ENCODE measurements around the gene CLDN25. TPM values are rescaled to one million over a fixed set of nuclear protein-coding genes. Genes with fewer than 3 reads are reported as not detected.
"Not testable (repeated sequence)": the region's sequence is repeated elsewhere in the genome, so short reads cannot be mapped to it uniquely, and the experiment has no call there.

Gene CLDN25
- total and polyA plus RNA-seq, 2 of the 13 experiments (the other 11 are each of a cell fraction or from before 2014, with no cell fraction given), result not detected

GRCh38 chr11:113781682-113782081, 2.1 kb downstream of the CLDN25 start (continued):
- no peak for TF ChIP-seq ZNF407 (CRISPR knock-in tag; IDR thresholded peaks at IDR 0.05; ENCODE audit: not compliant biosample characterization)
- no peak for TF ChIP-seq TOPORS (CRISPR knock-in tag; IDR thresholded peaks at IDR 0.05)
- TF ChIP-seq FOXK2 (IDR thresholded peaks at IDR 0.05), result no peak

GRCh38 chr11:113782134-113782533, 2.5 kb downstream of the CLDN25 start:
- TF ChIP-seq ZNF274 (CRISPR knock-in tag; IDR thresholded peaks at IDR 0.05) (no peak), ZNF550 (CRISPR knock-in tag; IDR thresholded peaks at IDR 0.05; ENCODE audit: borderline replicate concordance) (no peak), ZNF878 (CRISPR knock-in tag; IDR thresholded peaks at IDR 0.05) (no peak), CHD2 (IDR thresholded peaks at IDR 0.05; ENCODE audit: low read depth, low read length) (no peak)
- Histone ChIP-seq H3K79me2 (ENCODE audit: insufficient read depth, low read length) (no peaks in the 10 kb centered on the region), H3K27ac (ENCODE audit: extremely low read length, insufficient read depth, low read length) (no peak overlapping the region), H2AFZ (ENCODE audit: low read length) (no peak overlapping the region), H3K4me2 (ENCODE audit: low read depth, low read length) (no peak overlapping the region), H3K27me3 (ENCODE audit: control insufficient read depth in 1 of 2, insufficient read depth in 2 of 2, low read length in 2 of 2) (peaks cover 0 to 7% of the 10 kb centered on the region in 2 experiments; a peak in 2 of 5 replicates), H3K9ac (ENCODE audit: insufficient read depth, low read depth, low read length) (no peak overlapping the region), H3K4me3 (replicated peaks in 1 of 3; ENCODE audit: insufficient read depth in 1 of 3, low read depth in 2 of 3, low read length in 3 of 3) (no peak overlapping the region), H3K36me3 (replicated peaks in 1 of 2; ENCODE audit: control insufficient read depth in 1 of 2, insufficient read depth in 2 of 2, low read length in 2 of 2) (no peaks in the 10 kb centered on the region), H3K9me3 (ENCODE audit: low read length) (no peaks in the 10 kb centered on the region), H3K4me1 (ENCODE audit: insufficient read depth, low read length) (peaks cover 7% of the 10 kb centered on the region; the same call in 1 of the 2 replicates), H4K20me1 (ENCODE audit: insufficient read depth, low read length) (no peaks in the 10 kb centered on the region)
- POLR2A ChIA-PET, result no interaction called here
- BruUV-seq (replicated peaks), result no TSS peak
- no peak for FAIRE-seq
- CTCF ChIA-PET (ENCODE audit: low intra/inter-chr PET ratio, low total read pairs), result no interaction called here
- no peak for ATAC-seq
- in situ Hi-C loops (cut with HindIII; ENCODE audit: extremely low pct_ligation_motif_present, low pct_unique_long_range_greater_than_20kb), result no loop called here
- no peak for DNase-seq (ENCODE audit: low spot score)
- 0% methylated on average over 1 of the region's 1 CpG for WGBS (ENCODE audit: low lambda C conversion rate)
- intact Hi-C loops (cut with micrococcal nuclease; ENCODE audit: unreplicated experiment), result no loop called here

DNA sequence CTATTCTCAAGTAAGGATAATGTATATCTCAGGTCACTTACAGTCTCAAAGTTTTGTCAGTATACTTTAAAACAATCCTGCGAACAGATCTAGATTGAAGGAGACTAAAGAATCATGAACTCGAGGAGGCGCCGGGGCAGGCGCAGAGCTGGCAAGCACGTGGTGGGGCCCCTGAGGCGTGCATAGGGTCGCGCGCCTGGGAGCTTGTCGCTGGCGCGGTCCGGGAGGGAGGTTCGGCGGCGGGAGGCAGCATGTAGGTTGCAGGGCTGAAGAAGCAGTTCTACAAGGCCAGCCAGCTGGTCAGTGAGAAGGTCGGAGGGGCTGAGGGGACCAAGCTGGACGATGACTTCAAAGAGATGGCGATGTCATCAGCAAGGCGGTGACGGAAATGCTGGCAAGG, 9.4 kb downstream of the CLDN25 start:
- WGBS (ENCODE audit: low lambda C conversion rate), result 77% methylated on average over 22 of the region's 22 CpGs
- DNase-seq (ENCODE audit: low spot score); FAIRE-seq; in situ Hi-C loops (cut with HindIII; ENCODE audit: extremely low pct_ligation_motif_present, low pct_unique_long_range_greater_than_20kb); H3K9ac ChIP-seq (ENCODE audit: insufficient read depth, low read depth, low read length); H3K4me1 ChIP-seq (ENCODE audit: insufficient read depth, low read length); H3K27me3 ChIP-seq (ENCODE audit: control insufficient read depth in 1 of 2, insufficient read depth in 2 of 2, low read length in 2 of 2); H2AFZ ChIP-seq (ENCODE audit: low read length); intact Hi-C loops (cut with micrococcal nuclease; ENCODE audit: unreplicated experiment); BruUV-seq (replicated peaks); H3K36me3 ChIP-seq (replicated peaks in 1 of 2; ENCODE audit: control insufficient read depth in 1 of 2, insufficient read depth in 2 of 2, low read length in 2 of 2); ATAC-seq; H3K4me3 ChIP-seq (replicated peaks in 1 of 3; ENCODE audit: insufficient read depth in 1 of 3, low read depth in 2 of 3, low read length in 3 of 3); H3K9me3 ChIP-seq (ENCODE audit: low read length); CTCF ChIA-PET (ENCODE audit: low intra/inter-chr PET ratio, low total read pairs); H3K79me2 ChIP-seq (ENCODE audit: insufficient read depth, low read length); H4K20me1 ChIP-seq (ENCODE audit: insufficient read depth, low read length); POLR2A ChIA-PET; H3K4me2 ChIP-seq (ENCODE audit: low read depth, low read length); H3K27ac ChIP-seq (ENCODE audit: extremely low read length, insufficient read depth, low read length): not testable (repeated sequence)
